ENCODE data around the gene CENPO. TPM values are rescaled to one million over a fixed set of nuclear protein-coding genes. Genes with fewer than 3 reads are reported as not detected.

Gene CENPO
- total and polyA plus RNA-seq, 2 donors (not counting 1 experiment from before 2014, with no cell fraction given): 9.1 to 12.7 TPM

- Histone ChIP-seq H3K27ac (ENCODE audit: insufficient read depth, low read length) (no peak overlapping the region), H3K79me2 (ENCODE audit: control insufficient read depth, insufficient read depth, low read length) (no peaks in the 10 kb centered on the region), H3K4me2 (ENCODE audit: extremely low read depth, insufficient read depth, low read length) (no peak overlapping the region), H2AFZ (ENCODE audit: low read length) (no peak overlapping the region), H4K20me1 (ENCODE audit: control insufficient read depth, extremely low read depth, insufficient read depth, low read length) (no peaks in the 10 kb centered on the region), H3K4me1 (ENCODE audit: control insufficient read depth, extremely low read depth, insufficient read depth, low read length) (no peaks in the 10 kb centered on the region), H3K9ac (ENCODE audit: insufficient read depth, low read length) (no peak overlapping the region), H3K27me3 (ENCODE audit: control insufficient read depth, insufficient read depth, low read length) (no peaks in the 10 kb centered on the region), H3K4me3 (replicated peaks in 1 of 4; ENCODE audit: control extremely low read depth in 1 of 4, insufficient read depth in 1 of 4, low read depth in 3 of 4, low read length in 4 of 4) (no peak overlapping the region), H3K36me3 (ENCODE audit: control insufficient read depth, insufficient read depth, low read length) (no peaks in the 10 kb centered on the region), H3K9me3 (ENCODE audit: control insufficient read depth, insufficient read depth, low read depth, low read length) (no peaks in the 10 kb centered on the region)
- no peak for TF ChIP-seq CTCF (conservative IDR thresholded peaks at IDR 0.05 in 1 of 2, IDR thresholded peaks at IDR 0.05 in 1 of 2; ENCODE audit: low read depth in 1 of 2, low read length in 2 of 2)
- no peak for TF ChIP-seq EZH2 (IDR thresholded peaks at IDR 0.05; ENCODE audit: low read length, missing control alignments)
- DNase-seq (ENCODE audit: low read depth in 2 of 2): no peak
These were observed 49.1 kb downstream of the CENPO start for GRCh38 chr2:24842081-24843050.

- Histone ChIP-seq H3K27ac (ENCODE audit: insufficient read depth, low read length) (no peak overlapping the region), H4K20me1 (ENCODE audit: control insufficient read depth, extremely low read depth, insufficient read depth, low read length) (no peaks in the 10 kb centered on the region)
- DNase-seq (ENCODE audit: low read depth in 2 of 2): no peak
These were observed 50.2 kb downstream of the CENPO start for GRCh38 chr2:24843330-24843860.

More at GRCh38 chr2:24843330-24843860, 50.2 kb downstream of the CENPO start:
- no peak overlapping the region for H3K4me3 ChIP-seq (replicated peaks in 1 of 4; ENCODE audit: control extremely low read depth in 1 of 4, insufficient read depth in 1 of 4, low read depth in 3 of 4, low read length in 4 of 4)
- H2AFZ ChIP-seq (ENCODE audit: low read length): no peak overlapping the region
- no peaks in the 10 kb centered on the region for H3K4me1 ChIP-seq (ENCODE audit: control insufficient read depth, extremely low read depth, insufficient read depth, low read length)
- H3K4me2 ChIP-seq (ENCODE audit: extremely low read depth, insufficient read depth, low read length): no peak overlapping the region
- H3K79me2 ChIP-seq (ENCODE audit: control insufficient read depth, insufficient read depth, low read length): no peaks in the 10 kb centered on the region
- no peaks in the 10 kb centered on the region for H3K9me3 ChIP-seq (ENCODE audit: control insufficient read depth, insufficient read depth, low read depth, low read length)
- H3K36me3 ChIP-seq (ENCODE audit: control insufficient read depth, insufficient read depth, low read length): no peaks in the 10 kb centered on the region
- no peak overlapping the region for H3K9ac ChIP-seq (ENCODE audit: insufficient read depth, low read length)
- no peak for TF ChIP-seq EZH2 (IDR thresholded peaks at IDR 0.05; ENCODE audit: low read length, missing control alignments)
- TF ChIP-seq CTCF (conservative IDR thresholded peaks at IDR 0.05 in 1 of 2, IDR thresholded peaks at IDR 0.05 in 1 of 2; ENCODE audit: low read depth in 1 of 2, low read length in 2 of 2): no peak
- no peaks in the 10 kb centered on the region for H3K27me3 ChIP-seq (ENCODE audit: control insufficient read depth, insufficient read depth, low read length)

All from fibroblast of lung (primary cell).